Measurements from ENCODE around the gene HSPD1.

- no peak for TF ChIP-seq CTCF (IDR thresholded peaks at IDR 0.05)
- TF ChIP-seq NR3C1 (CRISPR knock-in tag; conservative IDR thresholded peaks at IDR 0.05; ENCODE audit: low read depth) = no peak
- TF ChIP-seq ZNF263 (CRISPR knock-in tag; IDR thresholded peaks at IDR 0.05; ENCODE audit: low read depth) = no peak
- TF ChIP-seq ATF6 (CRISPR knock-in tag; IDR thresholded peaks at IDR 0.05) = no peak
- TF ChIP-seq USF2 (CRISPR knock-in tag; IDR thresholded peaks at IDR 0.05) = no peak
- TF ChIP-seq RELA (CRISPR knock-in tag; IDR thresholded peaks at IDR 0.05; ENCODE audit: borderline replicate concordance) = no peak
- TF ChIP-seq ESRRA (CRISPR knock-in tag; IDR thresholded peaks at IDR 0.05; ENCODE audit: borderline replicate concordance) = no peak
- TF ChIP-seq E2F1 (CRISPR knock-in tag; IDR thresholded peaks at IDR 0.05) = no peak
- no peak for TF ChIP-seq NR2C2 (CRISPR knock-in tag; IDR thresholded peaks at IDR 0.05)
- TF ChIP-seq IRF1 (CRISPR knock-in tag; IDR thresholded peaks at IDR 0.05) = no peak
Measured at GRCh38 chr2:197450465-197450864, 49.2 kb downstream of the HSPD1 start.
